ENCODE results near the gene PHLDB1.

GRCh38 chr11:118615282-118615975 is 8.0 kb downstream of the PHLDB1 start:
- TF ChIP-seq CTCF (IDR thresholded peaks at IDR 0.05) (no peak), EZH2 (IDR thresholded peaks at IDR 0.05) (no peak), EZH2phosphoT487 (IDR thresholded peaks at IDR 0.05) (no peak)

Data from neural progenitor cell (in vitro differentiated cells).